ENCODE measurements around the gene CFAP210. TPM values are rescaled to one million over a fixed set of nuclear protein-coding genes. Genes with fewer than 3 reads are reported as not detected.

The CFAP210 gene
- total and polyA plus RNA-seq, 10 of the 15 experiments (the other 5 are each of a cell fraction or from before 2014, with no cell fraction given), result not detected

- Histone ChIP-seq H3K27me3 (replicated peaks in 1 of 2; ENCODE audit: control insufficient read depth in 2 of 2, insufficient read depth in 2 of 2, low read length in 1 of 2) (no peaks in the 10 kb centered on the region), H3K4me1 (ENCODE audit: control insufficient read depth, insufficient read depth, low read length) (no peaks in the 10 kb centered on the region), H3K36me3 (ENCODE audit: control insufficient read depth in 2 of 2, insufficient read depth in 2 of 2, low read length in 1 of 2) (no peaks in the 10 kb centered on the region), H3K9ac (ENCODE audit: control insufficient read depth, insufficient read depth, low read length) (no peak overlapping the region), H3K27ac (ENCODE audit: control insufficient read depth, insufficient read depth) (no peak overlapping the region), H3K9me3 (replicated peaks; ENCODE audit: control insufficient read depth, insufficient read depth, low read length) (no peaks in the 10 kb centered on the region), H2AFZ (ENCODE audit: control insufficient read depth, low read depth, low read length) (no peak overlapping the region), H3K79me2 (ENCODE audit: control insufficient read depth, insufficient read depth, low read length) (no peaks in the 10 kb centered on the region), H3K4me2 (ENCODE audit: control insufficient read depth, insufficient read depth) (no peak overlapping the region), H4K20me1 (ENCODE audit: control insufficient read depth, insufficient read depth) (no peaks in the 10 kb centered on the region), H3K4me3 (no peak overlapping the region)
- in situ Hi-C loops (cut with MboI), result no loop called here
- POLR2A ChIA-PET, result no interaction called here
- RAD21 ChIA-PET (ENCODE audit: unreplicated experiment), result no interaction called here
- TF ChIP-seq EGR1 (IDR thresholded peaks at IDR 0.05; ENCODE audit: borderline replicate concordance in 1 of 2, low read depth in 2 of 2, low read length in 2 of 2), result no peak
- no peak for TF ChIP-seq JUND (IDR thresholded peaks at IDR 0.05; ENCODE audit: low read depth, low read length)
- TF ChIP-seq TBL1XR1 (IDR thresholded peaks at IDR 0.05; ENCODE audit: low read depth, low read length), result no peak
- TF ChIP-seq REST (IDR thresholded peaks at IDR 0.05; ENCODE audit: low read depth, low read length), result no peak
- TF ChIP-seq NFXL1 (IDR thresholded peaks at IDR 0.05; ENCODE audit: borderline replicate concordance), result no peak
- no peak for TF ChIP-seq IKZF2 (IDR thresholded peaks at IDR 0.05)
- no peak for TF ChIP-seq ZNF207 (IDR thresholded peaks at IDR 0.05; ENCODE audit: borderline replicate concordance)
- no peak for TF ChIP-seq STAT1 (conservative IDR thresholded peaks at IDR 0.05)
- TF ChIP-seq ZNF274 (IDR thresholded peaks at IDR 0.05; ENCODE audit: insufficient read depth, insufficient read length), result no peak
- no peak for TF ChIP-seq ZZZ3 (IDR thresholded peaks at IDR 0.05; ENCODE audit: control insufficient read depth, insufficient read length, low read depth)
- TF ChIP-seq YY1 (IDR thresholded peaks at IDR 0.05; ENCODE audit: low read depth, low read length), result no peak
- no peak for TF ChIP-seq KLF5 (IDR thresholded peaks at IDR 0.05; ENCODE audit: partially characterized antibody)
- TF ChIP-seq, protein P1, sequence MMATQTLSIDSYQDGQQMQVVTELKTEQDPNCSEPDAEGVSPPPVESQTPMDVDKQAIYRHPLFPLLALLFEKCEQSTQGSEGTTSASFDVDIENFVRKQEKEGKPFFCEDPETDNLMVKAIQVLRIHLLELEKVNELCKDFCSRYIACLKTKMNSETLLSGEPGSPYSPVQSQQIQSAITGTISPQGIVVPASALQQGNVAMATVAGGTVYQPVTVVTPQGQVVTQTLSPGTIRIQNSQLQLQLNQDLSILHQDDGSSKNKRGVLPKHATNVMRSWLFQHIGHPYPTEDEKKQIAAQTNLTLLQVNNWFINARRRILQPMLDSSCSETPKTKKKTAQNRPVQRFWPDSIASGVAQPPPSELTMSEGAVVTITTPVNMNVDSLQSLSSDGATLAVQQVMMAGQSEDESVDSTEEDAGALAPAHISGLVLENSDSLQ (IDR thresholded peaks at IDR 0.05), result no peak
- TF ChIP-seq CBX5 (IDR thresholded peaks at IDR 0.05; ENCODE audit: low read depth), result no peak
- DNase-seq (ENCODE audit: low read depth, low spot score) (no peak), ATAC-seq (no peak), FAIRE-seq (no peak)
- CTCF ChIA-PET, result interaction anchor here (0.7 kb wide), 2 partner anchors 9 to 17 kb away, joined by 3 to 4 read pairs; no protein-coding TSS in a partner anchor
- 76% methylated on average over 6 of the region's 6 CpGs for WGBS (ENCODE audit: insufficient coverage, insufficient replicate concordance, low lambda C conversion rate, missing lambda C conversion rate)
- intact Hi-C loops (cut with micrococcal nuclease; ENCODE audit: unreplicated experiment), result no loop called here
- SMC1A ChIA-PET (ENCODE audit: uncharacterized antibody, unreplicated experiment), result no interaction called here
- BruUV-seq (replicated peaks), result no TSS peak
These were observed 17.4 kb downstream of the CFAP210 start for GRCh38 chr2:169676850-169677249.

All from GM12878 (cell line).